Measurements from ENCODE around the gene KLLN.
"Not testable (repeated sequence)": the region's sequence is repeated elsewhere in the genome, so short reads cannot be mapped to it uniquely, and the experiment has no call there.

Gene KLLN

DNA sequence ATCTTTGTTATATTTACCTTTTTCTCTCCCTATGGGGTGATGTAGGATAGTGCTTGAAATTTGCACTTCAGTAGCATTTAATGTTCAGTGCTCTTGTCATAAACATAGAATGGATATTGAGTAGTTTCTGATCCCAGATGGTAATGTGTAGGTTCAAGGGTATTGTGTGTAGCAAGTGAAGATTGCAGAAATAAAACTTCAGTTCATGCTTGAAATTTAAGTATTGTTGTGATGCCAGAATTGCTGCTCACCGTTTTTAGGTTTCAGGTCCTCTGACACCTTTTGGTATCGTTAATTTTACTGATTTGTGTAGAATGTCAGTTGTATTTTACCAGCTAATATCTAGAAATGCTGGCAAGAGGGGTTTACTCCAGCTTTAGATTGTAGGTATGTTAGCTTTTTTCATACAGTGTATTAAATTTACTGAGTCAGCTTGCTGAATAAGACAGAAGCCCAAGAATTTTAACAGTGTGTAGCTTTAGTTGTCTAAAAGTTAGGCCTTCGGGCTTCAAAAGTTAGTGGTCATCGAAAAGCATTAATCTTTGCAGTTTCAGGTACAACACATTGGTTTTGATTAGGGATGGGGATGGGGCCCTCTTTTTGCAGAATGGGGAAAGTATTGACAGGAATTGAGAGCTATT, 2.0 kb upstream of the KLLN start:
- DNase-seq = no peak

GRCh38 chr10:87864496-87865059, 1.2 kb upstream of the KLLN start:
- DNase-seq = no peak

DNA sequence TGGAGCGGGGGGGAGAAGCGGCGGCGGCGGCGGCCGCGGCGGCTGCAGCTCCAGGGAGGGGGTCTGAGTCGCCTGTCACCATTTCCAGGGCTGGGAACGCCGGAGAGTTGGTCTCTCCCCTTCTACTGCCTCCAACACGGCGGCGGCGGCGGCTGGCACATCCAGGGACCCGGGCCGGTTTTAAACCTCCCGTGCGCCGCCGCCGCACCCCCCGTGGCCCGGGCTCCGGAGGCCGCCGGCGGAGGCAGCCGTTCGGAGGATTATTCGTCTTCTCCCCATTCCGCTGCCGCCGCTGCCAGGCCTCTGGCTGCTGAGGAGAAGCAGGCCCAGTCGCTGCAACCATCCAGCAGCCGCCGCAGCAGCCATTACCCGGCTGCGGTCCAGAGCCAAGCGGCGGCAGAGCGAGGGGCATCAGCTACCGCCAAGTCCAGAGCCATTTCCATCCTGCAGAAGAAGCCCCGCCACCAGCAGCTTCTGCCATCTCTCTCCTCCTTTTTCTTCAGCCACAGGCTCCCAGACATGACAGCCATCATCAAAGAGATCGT, 690 bp upstream of the KLLN start:
- not testable (repeated sequence) for DNase-seq

- DNase-seq = no peak
These were observed 667 bp downstream of the KLLN start for GRCh38 chr10:87862679-87863052.

DNA sequence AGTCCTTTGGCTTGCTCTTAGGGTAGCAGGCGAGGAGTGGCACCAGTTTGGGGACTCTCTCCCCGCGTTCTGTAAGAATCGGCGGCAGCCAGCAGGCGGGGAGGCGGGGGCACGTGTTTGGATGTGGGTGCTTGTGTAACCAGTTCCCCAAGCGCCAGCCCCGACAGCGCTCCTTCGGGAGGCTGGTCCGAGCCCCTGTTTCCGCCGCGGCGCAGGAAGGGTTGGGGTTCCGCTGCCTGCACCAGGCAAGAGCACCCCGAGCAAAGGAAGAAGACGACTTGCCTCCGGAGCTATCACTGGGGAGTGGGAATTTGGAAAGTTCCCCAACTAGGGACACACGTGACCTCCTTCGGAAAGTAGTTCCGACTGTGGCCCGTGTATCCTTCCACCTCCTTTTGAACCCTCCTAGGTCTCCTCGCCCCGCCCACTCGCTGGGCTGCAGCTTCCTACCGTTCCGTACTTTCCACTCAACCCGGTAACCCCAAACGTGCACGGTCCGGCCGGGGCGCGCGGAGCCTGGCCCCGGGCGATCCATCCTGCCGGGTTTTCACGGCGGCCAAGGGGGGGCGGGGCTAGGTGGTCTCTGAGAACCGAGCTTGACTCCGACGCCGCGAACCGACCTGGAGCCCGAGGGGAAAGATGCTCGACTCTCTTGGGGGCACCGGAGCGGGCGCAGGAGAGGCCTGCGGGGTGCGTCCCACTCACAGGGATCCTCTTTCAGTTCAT, 1.2 kb downstream of the KLLN start:
- no peak for DNase-seq

- no peak for DNase-seq
These were observed 1.8 kb downstream of the KLLN start for GRCh38 chr10:87861566-87861952.

DNA sequence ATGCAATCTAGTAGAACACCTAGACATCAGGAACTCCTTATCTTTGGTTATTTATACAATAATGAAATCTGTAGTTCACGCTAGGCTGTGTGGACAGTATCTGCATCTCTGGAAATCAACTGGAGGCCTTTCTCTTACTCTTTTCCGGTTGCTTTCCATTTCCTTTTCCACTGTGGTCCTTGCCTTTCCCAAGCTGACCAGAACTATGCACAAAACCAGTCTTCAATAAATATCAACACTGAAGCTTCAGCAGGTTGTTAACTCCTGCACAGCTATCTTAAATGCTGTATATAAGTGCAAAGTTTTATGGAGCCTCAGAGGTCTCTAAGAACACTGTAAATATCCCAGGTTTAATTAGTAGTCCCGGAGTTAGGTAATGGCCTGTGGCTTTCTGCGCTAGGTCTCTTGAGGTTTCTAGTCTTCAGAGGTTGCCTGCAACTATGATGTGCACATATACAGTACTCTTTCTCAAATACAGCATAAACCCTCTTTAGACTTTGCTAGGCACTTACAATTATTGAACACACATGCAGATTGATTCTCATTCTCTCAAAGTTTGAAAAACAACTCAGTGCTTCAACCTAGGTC, 2.4 kb downstream of the KLLN start:
- DNase-seq = no peak

- no peak for DNase-seq
These were observed 3.1 kb downstream of the KLLN start for GRCh38 chr10:87860156-87860795.

GRCh38 chr10:87855665-87856064, 7.7 kb downstream of the KLLN start:
- DNase-seq = not testable (repeated sequence)

GRCh38 chr10:87855247-87855646, 8.1 kb downstream of the KLLN start:
- not testable (repeated sequence) for DNase-seq

GRCh38 chr10:87852089-87852488, 11.2 kb downstream of the KLLN start:
- no peak for DNase-seq

- no peak for DNase-seq
These were observed 12.6 kb downstream of the KLLN start for GRCh38 chr10:87850742-87851205.

- no peak for DNase-seq
These were observed 14.3 kb downstream of the KLLN start for GRCh38 chr10:87849001-87849400.

GRCh38 chr10:87847550-87847949, 15.8 kb downstream of the KLLN start:
- DNase-seq = no peak

DNA sequence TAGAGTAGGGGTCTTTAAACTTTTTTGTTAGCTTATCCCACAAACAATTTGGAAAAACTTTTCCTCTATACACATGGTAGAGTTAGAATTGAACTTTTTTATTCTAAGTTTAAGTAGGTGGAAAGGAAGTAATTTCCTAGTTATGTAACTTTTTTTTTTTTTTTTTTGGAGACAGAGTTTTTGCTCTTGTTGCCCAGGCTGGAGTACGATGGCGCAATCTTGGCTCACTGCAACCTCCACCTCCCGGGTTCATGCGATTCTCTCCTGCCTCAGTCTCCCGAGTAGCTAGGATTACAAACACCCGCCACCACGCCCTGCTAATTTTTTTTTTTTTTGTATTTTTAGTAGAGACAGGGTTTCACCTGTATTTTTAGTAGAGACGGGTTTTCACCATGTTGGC, 16.6 kb downstream of the KLLN start:
- DNase-seq = not testable (repeated sequence)

GRCh38 chr10:87846023-87846422, 17.3 kb downstream of the KLLN start:
- DNase-seq = no peak

DNA sequence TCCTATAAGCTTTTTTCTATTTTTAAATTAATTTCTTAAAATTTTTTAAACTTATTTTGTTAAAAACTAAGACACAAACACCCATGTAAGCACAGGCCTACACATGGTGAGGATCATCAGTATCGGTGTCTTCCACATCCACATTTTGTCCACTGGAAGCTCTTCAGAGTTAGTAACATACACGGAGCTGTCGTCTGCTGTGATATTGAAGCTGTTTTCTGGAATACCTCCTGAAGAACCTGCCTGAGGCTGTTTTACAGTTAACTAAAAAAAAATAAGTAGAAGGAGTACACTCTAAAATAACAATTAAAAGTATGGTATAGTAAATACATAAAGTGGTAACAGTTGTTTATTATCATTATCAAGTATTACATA, 17.7 kb downstream of the KLLN start:
- DNase-seq = no peak

- no peak for DNase-seq
These were observed 18.3 kb downstream of the KLLN start for GRCh38 chr10:87844837-87845623.

DNA sequence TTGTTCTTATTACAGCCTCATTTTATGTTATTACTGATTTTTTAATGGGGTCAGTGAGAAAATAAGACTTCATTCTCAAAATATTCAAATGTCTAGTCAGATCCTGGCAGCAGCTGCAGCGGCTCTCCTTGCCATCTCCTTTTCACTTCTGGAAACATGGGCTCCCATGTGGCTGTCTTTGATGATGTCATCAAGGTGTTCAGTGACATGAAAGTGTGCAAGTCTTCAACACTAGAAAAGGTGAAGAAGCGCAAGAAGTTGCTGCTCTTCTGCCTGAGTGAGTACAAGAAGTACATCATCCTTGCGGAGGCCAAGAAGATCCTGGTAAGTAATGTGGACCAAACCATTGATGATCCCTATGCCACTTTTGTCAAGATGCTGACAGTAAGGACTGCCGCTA, 19.6 kb downstream of the KLLN start:
- DNase-seq = no peak

DNA sequence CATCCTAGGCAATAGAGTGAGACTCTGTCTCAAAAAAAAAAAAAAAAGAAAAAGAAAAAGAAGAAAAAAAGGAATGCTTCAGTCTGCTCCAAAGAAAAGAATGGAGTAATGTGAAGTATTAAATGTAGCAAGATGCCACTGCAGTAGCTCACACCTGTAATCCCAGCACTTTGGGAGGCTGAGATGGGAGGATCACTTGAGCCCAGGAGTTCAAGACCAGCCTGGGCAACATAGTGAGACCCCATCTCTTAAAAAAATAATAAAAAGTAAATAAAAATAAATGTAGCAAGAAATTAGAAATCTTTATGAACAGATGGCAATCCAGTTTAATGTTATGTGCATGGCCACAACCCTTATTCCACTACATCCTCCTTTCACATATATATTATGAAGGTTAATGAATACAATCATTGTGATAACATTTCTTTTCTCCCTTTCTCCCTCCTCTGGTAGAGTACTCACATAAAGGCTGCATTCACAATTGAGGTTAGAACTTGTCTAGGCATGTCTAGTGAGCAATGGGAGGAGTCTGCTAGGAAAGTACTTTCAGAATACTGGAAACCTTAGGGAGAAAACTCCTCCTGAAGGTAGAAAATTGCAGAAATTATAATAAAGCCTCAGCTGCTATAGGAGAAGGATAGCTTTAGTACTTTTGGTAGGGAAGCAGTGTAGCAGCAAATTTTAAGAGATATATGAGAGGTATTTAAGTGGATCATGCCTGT, 20.4 kb downstream of the KLLN start:
- DNase-seq = no peak

GRCh38 chr10:87842220-87842641, 21.1 kb downstream of the KLLN start:
- no peak for DNase-seq

DNA sequence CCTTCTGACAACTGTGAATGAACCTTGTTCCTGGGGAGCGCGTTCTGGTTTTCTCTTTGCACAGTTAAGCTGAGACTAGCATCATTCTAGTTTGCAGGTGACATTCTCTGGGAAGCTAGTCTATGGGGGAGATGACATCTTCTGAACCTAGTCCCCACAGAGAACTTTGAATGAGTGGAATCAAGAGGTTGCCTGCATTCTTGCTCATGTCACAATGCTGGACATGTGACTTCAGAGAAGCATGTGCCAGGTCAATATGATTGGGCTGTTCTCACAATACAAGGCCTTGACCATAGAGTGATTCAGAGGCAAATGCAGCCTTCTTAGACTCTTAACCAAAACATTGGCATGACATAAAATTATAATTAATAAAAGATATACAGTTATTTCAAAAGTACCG, 22.1 kb downstream of the KLLN start:
- DNase-seq = no peak

Data from SHP77 treated with DMSO at 0.1 percent for 48 hours (cell line).